OCI-LY3 (cell line): ENCODE results near the gene MIOX.
"Not testable (repeated sequence)": the region's sequence is repeated elsewhere in the genome, so short reads cannot be mapped to it uniquely, and the experiment has no call there.

ENCODE experiments used
- H2AFZ ChIP-seq: fragments of 200-600, 300-600 bp; shearing (Covaris generic); 2 replicates; pipeline ENCODE4 v1.6.0; 2014; ENCODE audit warnings: antibody characterized with exemption, low read depth, low read length
- H3K27ac ChIP-seq: fragments of 200-600, 300-600 bp; sonication (generic); 2 replicates; pipeline ENCODE4 v1.5.1; 2014; ENCODE audit warnings: mild to moderate bottlenecking, low read length, moderate library complexity, mixed read lengths
- H3K27me3 ChIP-seq: fragments of 200-600, 300-600 bp; sonication (generic); 2 replicates; pipeline ENCODE4 v1.6.1; 2014; ENCODE audit warnings: low read depth, low read length, mixed read lengths
- H3K36me3 ChIP-seq: fragments of 200-600, 300-600 bp; sonication (generic); replicated peaks from 2 replicates; pipeline ENCODE3; 2014; ENCODE audit warnings: low read depth, low read length, mixed read lengths
- H3K4me1 ChIP-seq: fragments of 300-600, 200-600 bp; sonication (generic); 2 replicates; pipeline ENCODE4 v1.6.1; 2014; ENCODE audit warnings: low read length, mixed read lengths
- H3K4me2 ChIP-seq: fragments of 200-600, 300-600 bp; sonication (generic); 2 replicates; pipeline ENCODE4 v1.6.1; 2014; ENCODE audit warnings: low read length, mixed read lengths
- H3K4me3 ChIP-seq: fragments of 300-600, 200-600 bp; sonication (generic); 2 replicates; pipeline ENCODE4 v1.5.1; 2014; ENCODE audit warnings: antibody characterized with exemption, mild to moderate bottlenecking, low read length, moderate library complexity
- H3K79me2 ChIP-seq: fragments of 300-600, 200-600 bp; shearing (Covaris generic); 2 replicates; pipeline ENCODE4 v1.6.1; 2014; ENCODE audit warnings: mild to moderate bottlenecking, low read length, mixed read lengths
- H3K9ac ChIP-seq: fragments of 300-600, 200-600 bp; shearing (Covaris generic); 2 replicates; pipeline ENCODE4 v1.6.0; 2014; ENCODE audit warnings: mild to moderate bottlenecking, low read length, moderate library complexity
- H3K9me3 ChIP-seq: fragments of 200-600, 300-600 bp; shearing (Covaris generic); 2 replicates; pipeline ENCODE4 v1.6.1; 2014; ENCODE audit warnings: low read length, mixed read lengths; ENCODE audit not compliant: insufficient read depth
- H4K20me1 ChIP-seq: fragments of 200-600, 300-600 bp; sonication (generic); 2 replicates; pipeline ENCODE4 v1.6.1; 2016; ENCODE audit warnings: low read length, mixed read lengths; ENCODE audit not compliant: insufficient read depth
- CTCF ChIP-seq: fragments of 200-600, 300-600 bp; sonication (generic); IDR thresholded peaks from 2 replicates; pipeline ENCODE4 v1.5.1; 2014; ENCODE audit warnings: antibody characterized with exemption, low read length, low read depth
- EZH2phosphoT487 ChIP-seq: fragments of 200-600 bp; shearing (Covaris generic); IDR thresholded peaks from 2 replicates; pipeline ENCODE4 v1.6.1; 2018; ENCODE audit warnings: antibody characterized with exemption, mixed run types, low read depth

The MIOX gene

GRCh38 chr22:50531546-50531961 is 44.9 kb downstream of the MIOX start:
- Histone ChIP-seq H3K79me2 (0 out of 2 replicates have a peak, but pooled peaks cover 4% of the 10 kb centered on the region), H2AFZ (no peak overlapping the region), H3K27me3 (no peaks in the 10 kb centered on the region), H3K9ac (peak overlapping the region; percentile 99), H3K27ac (peak overlapping the region; percentile 80), H4K20me1 (no peaks in the 10 kb centered on the region), H3K4me1 (peaks cover 46% of the 10 kb centered on the region), H3K9me3 (no peaks in the 10 kb centered on the region), H3K4me3 (peak overlapping the region; percentile 98), H3K4me2 (peak overlapping the region; percentile 95), H3K36me3 (no peaks in the 10 kb centered on the region)
- no peak for TF ChIP-seq CTCF

GRCh38 chr22:50531962-50532674 is 45.5 kb downstream of the MIOX start:
- Histone ChIP-seq H3K79me2 (0 out of 2 replicates have a peak, but pooled peaks cover 4% of the 10 kb centered on the region), H3K4me3 (peak overlapping the region; percentile 98), H3K27me3 (no peaks in the 10 kb centered on the region)

GRCh38 chr22:50532824-50533796 is 46.5 kb downstream of the MIOX start:
- H3K4me3 ChIP-seq = peak overlapping the region; percentile 98
- peaks cover 47% of the 10 kb centered on the region for H3K4me1 ChIP-seq
- H3K9me3 ChIP-seq = no peaks in the 10 kb centered on the region
- no peaks in the 10 kb centered on the region for H3K27me3 ChIP-seq
- H3K4me2 ChIP-seq = peak overlapping the region; percentile 95
- peak overlapping the region; percentile 99 for H3K9ac ChIP-seq
- H3K27ac ChIP-seq = peak overlapping the region; percentile 80
- no peak for TF ChIP-seq EZH2phosphoT487
- TF ChIP-seq CTCF = no peak
- no peaks in the 10 kb centered on the region for H3K79me2 ChIP-seq
- no peak overlapping the region for H2AFZ ChIP-seq
- no peaks in the 10 kb centered on the region for H3K36me3 ChIP-seq
- no peaks in the 10 kb centered on the region for H4K20me1 ChIP-seq

More at GRCh38 chr22:50531962-50532674, 45.5 kb downstream of the MIOX start:
- H3K9ac ChIP-seq = peak overlapping the region; percentile 99
- H2AFZ ChIP-seq = no peak overlapping the region
- H3K4me2 ChIP-seq = peak overlapping the region; percentile 95
- no peaks in the 10 kb centered on the region for H3K36me3 ChIP-seq
- H3K9me3 ChIP-seq = no peaks in the 10 kb centered on the region
- H4K20me1 ChIP-seq = no peaks in the 10 kb centered on the region
- peak overlapping the region; percentile 80 for H3K27ac ChIP-seq
- peaks cover 46% of the 10 kb centered on the region for H3K4me1 ChIP-seq
- no peak for TF ChIP-seq EZH2phosphoT487

- Histone ChIP-seq H3K4me2 (peak overlapping the region; percentile 79), H3K4me1 (peaks cover 56% of the 10 kb centered on the region), H3K27ac (peak overlapping the region; percentile 80), H3K4me3 (peak overlapping the region; percentile 60), H3K9ac (peak overlapping the region; percentile 60)
- H3K9me3 ChIP-seq, H2AFZ ChIP-seq, H4K20me1 ChIP-seq, H3K36me3 ChIP-seq, H3K79me2 ChIP-seq, H3K27me3 ChIP-seq: not testable (repeated sequence)
These were observed 47.4 kb downstream of the MIOX start for GRCh38 chr22:50533856-50534711.
